A549 (cell line): Measurements from ENCODE around the gene KCNJ9.

ENCODE experiments used
- CEBPB ChIP-seq, 2 experiments: fragments of >200 bp in 1 of 2; sonication (Bioruptor Twin) in 1 of 2; formaldehyde crosslinking in 1 of 2; IDR thresholded peaks; 2 replicates each; pipeline ENCODE4 v1.6.1; 2012 to 2016
- EP300 ChIP-seq, 2 experiments: fragments of >200 bp; sonication (Bioruptor Twin); formaldehyde crosslinking; IDR thresholded peaks; 2 replicates in 1 of 2; 3 replicates in 1 of 2; pipeline ENCODE4 v1.6.1; 2016 to 2017
- ESRRA ChIP-seq: fragments of 150-350 bp; IDR thresholded peaks from 2 replicates; pipeline ENCODE4 v1.6.1; 2014; ENCODE audit warnings: mild to moderate bottlenecking, low read length, borderline replicate concordance
- HDAC2 ChIP-seq: fragments of 200-600 bp; sonication (generic); IDR thresholded peaks from 2 replicates; pipeline ENCODE4 v1.6.1; 2016
- NFE2L2 ChIP-seq: fragments of 150-350 bp; conservative IDR thresholded peaks from 2 replicates; pipeline ENCODE4 v1.6.1; 2014; ENCODE audit warnings: low read length
- POLR2A ChIP-seq: IDR thresholded peaks from 2 replicates; pipeline ENCODE4 v1.6.1; 2012; ENCODE audit warnings: mild to moderate bottlenecking, low read length
- RCOR1 ChIP-seq: fragments of 150-350 bp; IDR thresholded peaks from 2 replicates; pipeline ENCODE4 v1.6.1; 2014; ENCODE audit warnings: antibody characterized with exemption, low read length, low read depth
- TF ChIP-seq, protein P1 (sequence below): fragments of >200 bp; sonication (Bioruptor Twin); formaldehyde crosslinking; IDR thresholded peaks from 3 replicates; pipeline ENCODE4 v1.5.1; 2016

DNA sequence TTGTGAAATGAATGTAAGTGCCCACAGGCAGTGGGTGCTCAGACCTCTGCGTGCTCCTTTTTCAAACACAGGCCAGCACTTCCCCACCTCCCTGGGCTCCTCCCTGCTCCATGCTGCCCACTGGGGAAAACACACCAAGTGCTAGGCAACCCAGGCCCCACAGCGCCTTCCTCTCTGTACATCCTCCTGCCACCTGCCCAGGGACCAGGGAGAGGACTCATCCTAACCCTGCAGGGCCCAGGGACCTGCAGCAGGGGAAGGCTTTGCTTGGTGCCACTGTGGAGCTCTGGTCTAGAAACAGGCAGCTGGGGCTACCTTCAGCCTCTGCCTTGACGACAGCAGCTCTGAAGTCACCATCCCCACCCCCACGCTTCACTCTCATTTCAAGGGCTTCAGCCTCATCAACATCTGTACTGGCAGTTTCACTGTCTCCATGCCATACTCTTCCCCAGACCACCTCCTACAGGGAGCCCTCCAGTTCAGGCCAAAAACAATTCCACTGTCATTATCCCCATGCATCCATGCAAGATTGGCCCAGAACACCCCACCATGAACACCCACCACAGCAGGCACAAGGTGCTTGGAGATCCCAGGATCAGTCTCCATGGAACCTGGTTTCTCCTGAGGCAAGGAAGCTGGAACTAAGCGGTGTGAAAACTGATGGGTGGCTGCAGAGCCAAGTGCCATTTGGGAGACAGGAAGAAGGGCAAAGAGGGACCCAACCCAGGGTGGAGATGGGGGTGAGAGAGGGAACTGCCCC is 16.0 kb downstream of the KCNJ9 start:
- TF ChIP-seq, protein P1, sequence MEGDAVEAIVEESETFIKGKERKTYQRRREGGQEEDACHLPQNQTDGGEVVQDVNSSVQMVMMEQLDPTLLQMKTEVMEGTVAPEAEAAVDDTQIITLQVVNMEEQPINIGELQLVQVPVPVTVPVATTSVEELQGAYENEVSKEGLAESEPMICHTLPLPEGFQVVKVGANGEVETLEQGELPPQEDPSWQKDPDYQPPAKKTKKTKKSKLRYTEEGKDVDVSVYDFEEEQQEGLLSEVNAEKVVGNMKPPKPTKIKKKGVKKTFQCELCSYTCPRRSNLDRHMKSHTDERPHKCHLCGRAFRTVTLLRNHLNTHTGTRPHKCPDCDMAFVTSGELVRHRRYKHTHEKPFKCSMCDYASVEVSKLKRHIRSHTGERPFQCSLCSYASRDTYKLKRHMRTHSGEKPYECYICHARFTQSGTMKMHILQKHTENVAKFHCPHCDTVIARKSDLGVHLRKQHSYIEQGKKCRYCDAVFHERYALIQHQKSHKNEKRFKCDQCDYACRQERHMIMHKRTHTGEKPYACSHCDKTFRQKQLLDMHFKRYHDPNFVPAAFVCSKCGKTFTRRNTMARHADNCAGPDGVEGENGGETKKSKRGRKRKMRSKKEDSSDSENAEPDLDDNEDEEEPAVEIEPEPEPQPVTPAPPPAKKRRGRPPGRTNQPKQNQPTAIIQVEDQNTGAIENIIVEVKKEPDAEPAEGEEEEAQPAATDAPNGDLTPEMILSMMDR: no peak
- TF ChIP-seq CEBPB (IDR thresholded peaks at IDR 0.05) (no peak), HDAC2 (no peak), POLR2A (no peak), ESRRA (no peak), NFE2L2 (no peak), RCOR1 (no peak), EP300 (IDR thresholded peaks at IDR 0.05) (no peak)
